Measurements from ENCODE around the gene NCKAP5L.

NCKAP5L gene

GRCh38 chr12:49831717-49832116 lies 3.5 kb upstream of the NCKAP5L start:
- Histone ChIP-seq H3K36me3 (ENCODE audit: control insufficient read depth, insufficient read depth, low read length) (no peaks in the 10 kb centered on the region), H3K9me3 (ENCODE audit: control insufficient read depth, low read length) (no peaks in the 10 kb centered on the region), H3K27ac (no peak overlapping the region), H3K79me2 (peaks cover 10% of the 10 kb centered on the region), H3K27me3 (ENCODE audit: control insufficient read depth, insufficient read depth, low read length) (no peaks in the 10 kb centered on the region), H3K4me2 (ENCODE audit: low read length) (no peak overlapping the region), H2AFZ (no peak overlapping the region), H3K4me1 (peaks cover under 1% of the 10 kb centered on the region), H3K4me3 (ENCODE audit: low read depth, low read length) (no peak overlapping the region), H3K9ac (no peak overlapping the region)
- no peak for TF ChIP-seq CTCF (IDR thresholded peaks at IDR 0.05)

DNA sequence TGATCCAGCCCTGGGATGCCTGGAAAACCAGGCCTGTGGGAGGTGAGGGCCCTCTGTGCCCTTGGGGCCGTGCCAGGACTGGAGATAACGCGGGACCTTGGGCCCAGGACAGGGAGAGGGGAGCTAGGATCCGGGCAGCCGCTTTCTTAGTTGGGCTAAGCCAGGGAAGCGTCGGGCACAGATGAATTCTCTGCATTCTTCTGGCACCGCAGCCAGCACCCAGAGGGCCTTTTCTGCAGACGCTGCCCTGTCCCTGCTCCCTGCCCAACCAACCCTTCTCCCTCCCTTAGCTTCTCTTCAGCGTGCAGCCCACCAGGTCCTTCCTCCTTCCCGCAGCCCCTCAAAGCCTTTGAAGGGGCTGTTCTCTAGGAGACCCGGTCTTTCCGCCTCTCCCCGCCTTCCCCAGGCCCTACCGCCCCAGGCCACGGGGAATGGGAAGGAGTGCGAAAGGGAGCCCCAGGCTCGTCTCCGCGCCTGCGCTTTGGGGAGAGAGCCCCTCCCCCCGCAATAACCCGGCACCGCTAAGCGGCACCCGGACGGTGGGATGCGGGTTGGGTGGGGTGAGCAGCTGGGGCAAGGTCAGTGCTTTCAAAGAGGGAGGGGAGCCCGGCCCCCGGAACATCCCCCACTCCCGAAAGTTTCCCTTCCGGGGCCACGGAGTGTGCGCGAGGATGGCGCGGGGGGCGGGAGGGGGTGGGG lies 663 bp downstream of the NCKAP5L start:
- H3K4me2 ChIP-seq (ENCODE audit: low read length) = peak overlapping the region; percentile 91
- no peak overlapping the region for H3K9ac ChIP-seq
- peak overlapping the region; percentile 86 for H2AFZ ChIP-seq
- peaks cover 43% of the 10 kb centered on the region for H3K79me2 ChIP-seq
- H3K36me3 ChIP-seq (ENCODE audit: control insufficient read depth, insufficient read depth, low read length) = no peaks in the 10 kb centered on the region
- no peaks in the 10 kb centered on the region for H3K9me3 ChIP-seq (ENCODE audit: control insufficient read depth, low read length)
- peak overlapping the region; percentile 82 for H3K27ac ChIP-seq
- no peaks in the 10 kb centered on the region for H3K27me3 ChIP-seq (ENCODE audit: control insufficient read depth, insufficient read depth, low read length)
- H3K4me3 ChIP-seq (ENCODE audit: low read depth, low read length) = peak overlapping the region; percentile 88
- no peak for TF ChIP-seq CTCF (IDR thresholded peaks at IDR 0.05)
- peaks cover 5% of the 10 kb centered on the region for H3K4me1 ChIP-seq

- H3K79me2 ChIP-seq = peaks cover 47% of the 10 kb centered on the region
Measured at GRCh38 chr12:49827051-49827400, 1.2 kb downstream of the NCKAP5L start.

GRCh38 chr12:49825971-49826421 lies 2.2 kb downstream of the NCKAP5L start:
- Histone ChIP-seq H3K27me3 (ENCODE audit: control insufficient read depth, insufficient read depth, low read length) (no peaks in the 10 kb centered on the region), H3K4me3 (ENCODE audit: low read depth, low read length) (no peak overlapping the region), H3K9me3 (ENCODE audit: control insufficient read depth, low read length) (no peaks in the 10 kb centered on the region), H3K9ac (no peak overlapping the region), H3K36me3 (ENCODE audit: control insufficient read depth, insufficient read depth, low read length) (no peaks in the 10 kb centered on the region), H2AFZ (no peak overlapping the region), H3K4me1 (peaks cover 8% of the 10 kb centered on the region), H3K4me2 (ENCODE audit: low read length) (no peak overlapping the region), H3K79me2 (peaks cover 52% of the 10 kb centered on the region), H3K27ac (no peak overlapping the region)
- no peak for TF ChIP-seq CTCF (IDR thresholded peaks at IDR 0.05)

More at GRCh38 chr12:49827051-49827400, 1.2 kb downstream of the NCKAP5L start:
- Histone ChIP-seq H3K4me1 (peaks cover 5% of the 10 kb centered on the region), H3K27me3 (ENCODE audit: control insufficient read depth, insufficient read depth, low read length) (no peaks in the 10 kb centered on the region), H2AFZ (peak overlapping the region; percentile 86), H3K36me3 (ENCODE audit: control insufficient read depth, insufficient read depth, low read length) (no peaks in the 10 kb centered on the region), H3K27ac (peak overlapping the region; percentile 82), H3K9ac (no peak overlapping the region), H3K4me2 (ENCODE audit: low read length) (peak overlapping the region; percentile 91), H3K9me3 (ENCODE audit: control insufficient read depth, low read length) (no peaks in the 10 kb centered on the region), H3K4me3 (ENCODE audit: low read depth, low read length) (peak overlapping the region; percentile 88)
- no peak for TF ChIP-seq CTCF (IDR thresholded peaks at IDR 0.05)
